Nephron progenitor cell (in vitro differentiated cells): ENCODE measurements around the gene ARL2BP.

Experiments used
- DNase-seq: peaks from one replicate; pipeline ENCODE4 v3.0.0; 2021
- H3K27ac Mint-ChIP-seq: 2 replicates; pipeline ENCODE4 v1.8.0; 2021; ENCODE audit warnings: mild to moderate bottlenecking, moderate library complexity, mixed read lengths
- H3K27me3 Mint-ChIP-seq: 2 replicates; pipeline ENCODE4 v1.8.0; 2021; ENCODE audit warnings: mild to moderate bottlenecking, low read depth, mixed read lengths; ENCODE audit not compliant: poor library complexity
- H3K36me3 Mint-ChIP-seq: 2 replicates; pipeline ENCODE4 v1.8.0; 2021; ENCODE audit warnings: low read depth, mixed read lengths
- H3K4me1 Mint-ChIP-seq: 2 replicates; pipeline ENCODE4 v1.8.0; 2021; ENCODE audit warnings: mixed read lengths
- H3K4me3 Mint-ChIP-seq: 2 replicates; pipeline ENCODE4 v1.8.0; 2021; ENCODE audit warnings: mild to moderate bottlenecking, moderate library complexity, mixed read lengths
- H3K9me3 Mint-ChIP-seq: 2 replicates; pipeline ENCODE4 v1.8.0; 2021; ENCODE audit warnings: mild to moderate bottlenecking, moderate library complexity, mixed read lengths
- TF ChIP-seq, protein P1 (sequence below): fragments of 200-600 bp; sonication (generic); IDR thresholded peaks from 2 replicates; pipeline ENCODE4 v1.5.0; 2021; ENCODE audit warnings: antibody characterized with exemption

ARL2BP gene

DNA sequence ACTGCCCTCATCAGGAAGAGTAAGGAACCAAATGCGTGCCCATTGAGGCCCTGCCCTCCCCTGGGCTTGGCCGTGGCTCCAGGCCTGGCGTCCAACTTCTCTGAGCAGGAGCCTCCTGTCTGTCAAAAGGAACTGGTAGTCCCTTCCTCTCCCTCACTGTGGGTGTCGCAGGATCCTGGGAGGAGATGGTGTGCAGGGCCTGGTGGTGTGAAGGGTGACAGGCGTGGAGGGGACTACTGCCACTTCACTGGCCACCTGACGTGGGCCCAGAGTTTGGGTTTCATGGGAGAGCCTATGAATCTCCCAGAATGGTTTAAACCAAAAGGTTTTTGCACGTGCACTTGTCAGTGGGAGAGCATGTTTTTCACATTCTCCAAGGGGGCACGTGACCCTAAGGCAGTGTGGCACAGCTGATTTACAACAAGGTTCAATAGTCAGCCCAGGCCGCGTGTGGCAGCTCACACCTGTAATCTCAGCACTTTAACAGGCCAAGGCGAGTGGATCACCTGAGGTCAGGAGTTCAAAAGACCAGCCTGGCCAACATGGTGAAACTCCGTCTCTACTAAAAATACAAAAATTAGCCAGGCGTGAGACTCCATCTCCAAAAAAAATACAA lies 12.5 kb downstream of the ARL2BP start:
- Mint-ChIP-seq H3K36me3 (peaks cover 7% of the 10 kb centered on the region), H3K27me3 (no peaks in the 10 kb centered on the region), H3K4me1 (peaks cover 13% of the 10 kb centered on the region), H3K4me3 (no peak overlapping the region), H3K9me3 (peaks cover under 1% of the 10 kb centered on the region), H3K27ac (no peak overlapping the region)
- no peak for DNase-seq
- TF ChIP-seq, protein P1, sequence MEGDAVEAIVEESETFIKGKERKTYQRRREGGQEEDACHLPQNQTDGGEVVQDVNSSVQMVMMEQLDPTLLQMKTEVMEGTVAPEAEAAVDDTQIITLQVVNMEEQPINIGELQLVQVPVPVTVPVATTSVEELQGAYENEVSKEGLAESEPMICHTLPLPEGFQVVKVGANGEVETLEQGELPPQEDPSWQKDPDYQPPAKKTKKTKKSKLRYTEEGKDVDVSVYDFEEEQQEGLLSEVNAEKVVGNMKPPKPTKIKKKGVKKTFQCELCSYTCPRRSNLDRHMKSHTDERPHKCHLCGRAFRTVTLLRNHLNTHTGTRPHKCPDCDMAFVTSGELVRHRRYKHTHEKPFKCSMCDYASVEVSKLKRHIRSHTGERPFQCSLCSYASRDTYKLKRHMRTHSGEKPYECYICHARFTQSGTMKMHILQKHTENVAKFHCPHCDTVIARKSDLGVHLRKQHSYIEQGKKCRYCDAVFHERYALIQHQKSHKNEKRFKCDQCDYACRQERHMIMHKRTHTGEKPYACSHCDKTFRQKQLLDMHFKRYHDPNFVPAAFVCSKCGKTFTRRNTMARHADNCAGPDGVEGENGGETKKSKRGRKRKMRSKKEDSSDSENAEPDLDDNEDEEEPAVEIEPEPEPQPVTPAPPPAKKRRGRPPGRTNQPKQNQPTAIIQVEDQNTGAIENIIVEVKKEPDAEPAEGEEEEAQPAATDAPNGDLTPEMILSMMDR: no peak

DNA sequence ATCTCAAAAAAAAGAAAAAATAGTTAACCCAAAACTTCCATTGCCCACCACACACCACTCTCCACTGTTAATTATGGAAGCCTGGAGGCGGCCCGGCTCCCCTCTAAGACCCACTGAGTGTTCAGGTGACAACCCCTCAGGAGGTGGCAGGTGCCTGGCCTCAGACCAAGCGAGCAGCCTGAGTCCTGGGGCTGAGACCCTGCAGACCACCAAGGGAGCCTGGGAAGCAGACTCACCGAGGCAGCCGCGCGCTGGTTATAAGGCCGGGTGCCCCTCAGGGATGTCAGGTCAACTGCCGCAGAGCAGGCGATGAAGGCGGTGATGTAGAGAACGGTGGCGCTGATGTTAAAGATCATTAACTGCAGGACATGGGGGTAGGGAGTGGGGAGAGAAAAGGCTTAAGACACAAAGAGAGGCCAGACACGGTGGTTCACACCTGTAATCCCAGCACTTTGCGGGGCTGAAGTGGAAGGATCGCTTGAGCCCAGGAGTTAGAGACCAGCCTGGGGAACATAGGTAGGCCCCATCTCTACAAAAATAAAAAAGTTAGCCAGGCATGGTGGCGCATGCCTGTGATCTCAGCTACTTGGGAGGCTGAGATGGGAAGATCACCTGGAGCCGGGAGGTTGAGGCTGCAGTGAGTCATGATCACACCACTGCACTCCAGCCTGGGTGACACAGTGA lies 13.3 kb downstream of the ARL2BP start:
- TF ChIP-seq, protein P1: no peak
- no peaks in the 10 kb centered on the region for H3K36me3 Mint-ChIP-seq
- no peak overlapping the region for H3K27ac Mint-ChIP-seq
- H3K4me3 Mint-ChIP-seq: no peak overlapping the region
- H3K27me3 Mint-ChIP-seq: no peaks in the 10 kb centered on the region
- no peak for DNase-seq
- H3K4me1 Mint-ChIP-seq: peaks cover 17% of the 10 kb centered on the region
- H3K9me3 Mint-ChIP-seq: no peaks in the 10 kb centered on the region

DNA sequence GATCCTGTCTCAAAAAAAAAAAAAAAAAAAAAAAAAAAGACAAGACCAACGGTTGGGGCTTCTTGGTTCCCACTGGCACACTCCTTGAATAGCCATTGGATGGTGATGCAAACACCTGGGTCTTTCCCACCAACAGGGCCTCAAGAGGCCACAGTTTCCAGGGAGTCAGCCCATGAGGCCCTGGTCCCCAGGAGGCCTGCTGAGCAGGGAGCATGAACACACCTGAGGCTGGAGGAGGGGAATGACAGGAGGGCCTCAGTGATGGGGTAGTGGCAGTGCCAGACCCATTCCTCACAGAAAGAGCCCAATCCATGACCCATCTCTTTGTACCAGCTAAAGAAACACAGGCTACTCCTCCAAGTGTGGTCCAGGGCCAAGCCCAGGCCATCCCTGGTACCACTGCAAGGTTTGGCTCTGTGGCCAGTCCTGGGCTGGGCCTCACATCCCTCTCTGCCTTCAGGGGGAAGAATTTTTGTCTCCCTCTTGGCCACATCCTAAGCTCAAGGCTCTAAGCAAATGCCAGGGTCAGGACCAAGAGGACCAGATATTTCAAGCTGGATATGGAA lies 13.9 kb downstream of the ARL2BP start:
- no peak overlapping the region for H3K27ac Mint-ChIP-seq
- no peak for DNase-seq
- H3K4me3 Mint-ChIP-seq: no peak overlapping the region
- H3K36me3 Mint-ChIP-seq: no peaks in the 10 kb centered on the region
- peaks cover 17% of the 10 kb centered on the region for H3K4me1 Mint-ChIP-seq
- no peaks in the 10 kb centered on the region for H3K27me3 Mint-ChIP-seq
- no peaks in the 10 kb centered on the region for H3K9me3 Mint-ChIP-seq
- TF ChIP-seq, protein P1: no peak

DNA sequence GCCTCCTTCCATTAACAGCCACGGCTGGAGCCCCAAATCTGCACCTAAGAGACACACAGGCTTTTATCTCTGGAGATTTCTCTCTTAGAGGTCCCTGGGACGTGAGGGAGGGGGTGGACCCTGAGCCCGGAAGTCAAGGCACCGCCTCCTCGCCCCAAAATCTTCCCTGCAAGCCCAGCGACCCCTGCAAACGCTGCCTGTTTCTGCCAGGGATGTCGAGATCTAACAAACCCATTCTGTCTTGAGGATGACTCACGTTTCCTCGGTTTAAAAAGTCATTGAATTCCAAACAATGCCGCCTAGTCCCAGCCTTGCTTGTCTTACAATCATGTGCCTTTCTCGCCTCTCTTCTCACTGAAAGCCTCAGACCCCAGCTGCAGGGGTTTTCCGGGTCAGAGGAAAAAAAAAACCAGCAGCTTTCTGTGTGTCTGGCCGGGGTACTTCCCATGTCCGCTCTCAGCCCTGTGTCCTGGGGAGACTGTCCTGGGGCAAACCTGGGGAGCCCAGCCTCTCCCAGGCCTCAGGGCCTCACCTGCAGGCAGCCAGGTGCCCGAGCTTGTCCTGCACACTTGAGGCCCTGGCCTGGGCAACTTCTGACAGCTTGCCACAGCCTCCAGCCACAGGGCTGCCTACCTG lies 15.4 kb downstream of the ARL2BP start:
- Mint-ChIP-seq H3K4me3 (peak overlapping the region; percentile 23), H3K36me3 (no peaks in the 10 kb centered on the region), H3K27ac (peak overlapping the region; percentile 96), H3K9me3 (no peaks in the 10 kb centered on the region), H3K27me3 (peaks cover 2% of the 10 kb centered on the region), H3K4me1 (peaks cover 17% of the 10 kb centered on the region)
- DNase-seq: no peak
- TF ChIP-seq, protein P1: no peak

DNA sequence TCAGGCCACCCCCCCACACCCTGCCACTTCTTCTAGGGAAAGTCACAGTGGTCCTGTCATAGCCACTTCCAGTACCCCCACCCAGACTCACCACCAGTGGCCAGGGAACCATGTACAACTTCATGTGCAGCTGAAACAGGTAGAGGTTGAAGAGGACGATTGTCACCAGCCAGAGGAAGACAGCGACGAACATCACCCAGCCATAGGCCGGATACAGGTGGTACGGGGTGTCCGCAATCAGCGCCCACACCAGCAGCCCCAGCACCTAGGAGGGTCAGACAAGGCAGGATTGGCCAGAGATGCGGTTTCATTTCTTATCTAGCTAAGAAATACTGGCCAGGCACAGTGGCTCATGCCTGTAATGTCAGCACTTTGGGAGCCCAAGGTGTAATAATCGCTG lies 16.7 kb downstream of the ARL2BP start:
- H3K4me1 Mint-ChIP-seq: peaks cover 26% of the 10 kb centered on the region
- no peak overlapping the region for H3K4me3 Mint-ChIP-seq
- TF ChIP-seq, protein P1: no peak
- no peak for DNase-seq
- H3K27ac Mint-ChIP-seq: peak overlapping the region; percentile 39
- H3K9me3 Mint-ChIP-seq: no peaks in the 10 kb centered on the region
- H3K36me3 Mint-ChIP-seq: no peaks in the 10 kb centered on the region
- H3K27me3 Mint-ChIP-seq: peaks cover 7% of the 10 kb centered on the region
